Subcutaneous adipose tissue (tissue), 4 donors: ENCODE measurements around the gene CEP295NL. TPM values are rescaled to one million over a fixed set of nuclear protein-coding genes. Genes with fewer than 3 reads are reported as not detected.

Source experiments
- total RNA-seq, 4 donors: library from RNA; depleted of rRNA; stranded (reverse); fragments of >200 nt; gene quantifications; one replicate each; pipeline ENCODE4 v1.1.0, GENCODE V29; 2016
- TF ChIP-seq, protein P1 (sequence below): fragments of 450-650 bp; IDR thresholded peaks from one replicate; pipeline ENCODE4 v1.5.1; 2016; ENCODE audit warnings: low read depth, mild to moderate bottlenecking, control low read depth, antibody characterized with exemption, moderate library complexity

The CEP295NL gene
- total RNA-seq, 4 donors from 2014 or later: 5.4 to 7.3 (median 6.4) TPM

DNA sequence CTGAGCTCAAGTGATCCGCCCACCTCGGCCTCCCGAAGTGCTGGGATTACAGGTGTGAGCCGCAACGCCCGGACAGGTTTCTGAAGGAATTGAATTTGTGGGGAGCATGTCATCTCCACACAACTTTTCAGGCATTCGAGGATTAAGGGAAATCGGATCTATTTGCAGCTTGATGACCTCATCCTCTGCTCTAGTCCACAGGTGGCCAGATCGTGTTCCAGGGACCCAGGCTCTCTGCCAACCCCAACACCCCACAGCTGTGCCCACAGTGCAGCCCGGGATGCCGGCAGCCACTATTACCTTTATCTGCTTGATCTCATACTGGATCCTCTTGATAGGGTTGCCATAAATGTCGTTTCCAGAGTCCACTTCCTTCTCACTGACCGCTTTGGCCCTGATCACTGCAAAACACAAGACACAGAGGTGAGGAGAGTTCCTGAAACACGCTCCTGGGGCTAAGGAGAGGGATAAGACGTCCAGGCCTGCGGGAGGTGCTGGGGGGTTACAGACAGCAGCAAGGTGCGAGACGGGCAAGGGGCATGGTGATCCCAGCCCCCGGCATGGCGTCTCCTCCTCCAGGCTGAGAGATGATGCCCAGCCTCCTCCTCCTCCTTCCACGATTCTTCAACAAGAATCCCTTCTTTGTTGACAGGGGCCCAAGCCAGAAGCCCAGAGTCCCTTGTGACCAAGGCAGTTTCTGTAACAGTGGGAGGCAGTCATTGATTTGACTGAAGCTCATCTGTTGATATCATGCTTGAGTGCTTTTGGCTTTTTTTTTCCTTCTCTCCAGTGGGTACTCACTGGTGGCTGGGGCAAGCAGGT is 29.3 kb downstream of the CEP295NL start:
- TF ChIP-seq, protein P1, sequence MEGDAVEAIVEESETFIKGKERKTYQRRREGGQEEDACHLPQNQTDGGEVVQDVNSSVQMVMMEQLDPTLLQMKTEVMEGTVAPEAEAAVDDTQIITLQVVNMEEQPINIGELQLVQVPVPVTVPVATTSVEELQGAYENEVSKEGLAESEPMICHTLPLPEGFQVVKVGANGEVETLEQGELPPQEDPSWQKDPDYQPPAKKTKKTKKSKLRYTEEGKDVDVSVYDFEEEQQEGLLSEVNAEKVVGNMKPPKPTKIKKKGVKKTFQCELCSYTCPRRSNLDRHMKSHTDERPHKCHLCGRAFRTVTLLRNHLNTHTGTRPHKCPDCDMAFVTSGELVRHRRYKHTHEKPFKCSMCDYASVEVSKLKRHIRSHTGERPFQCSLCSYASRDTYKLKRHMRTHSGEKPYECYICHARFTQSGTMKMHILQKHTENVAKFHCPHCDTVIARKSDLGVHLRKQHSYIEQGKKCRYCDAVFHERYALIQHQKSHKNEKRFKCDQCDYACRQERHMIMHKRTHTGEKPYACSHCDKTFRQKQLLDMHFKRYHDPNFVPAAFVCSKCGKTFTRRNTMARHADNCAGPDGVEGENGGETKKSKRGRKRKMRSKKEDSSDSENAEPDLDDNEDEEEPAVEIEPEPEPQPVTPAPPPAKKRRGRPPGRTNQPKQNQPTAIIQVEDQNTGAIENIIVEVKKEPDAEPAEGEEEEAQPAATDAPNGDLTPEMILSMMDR: no peak

DNA sequence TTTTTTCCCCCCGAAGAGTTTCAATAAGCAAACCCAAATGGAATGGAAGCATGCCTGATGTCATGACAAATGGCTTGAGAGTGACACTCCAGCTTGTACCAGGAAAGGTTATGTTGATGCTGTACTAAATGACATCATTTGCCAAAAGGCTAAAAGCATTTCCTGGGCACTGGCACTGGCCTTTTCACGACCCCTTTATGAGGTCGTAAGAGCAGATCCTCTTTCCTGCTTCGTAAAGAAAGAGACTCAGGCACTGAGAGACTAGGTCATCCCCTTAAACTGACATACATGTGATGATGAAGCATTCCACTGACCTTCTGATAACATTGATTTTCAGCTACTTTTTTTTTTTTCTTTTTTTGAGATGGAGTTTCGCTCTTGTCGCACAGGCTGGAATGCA is 30.5 kb downstream of the CEP295NL start:
- TF ChIP-seq, protein P1: no peak

- TF ChIP-seq, protein P1: no peak
Measured at GRCh38 chr17:78870621-78871020, 32.4 kb downstream of the CEP295NL start.

DNA sequence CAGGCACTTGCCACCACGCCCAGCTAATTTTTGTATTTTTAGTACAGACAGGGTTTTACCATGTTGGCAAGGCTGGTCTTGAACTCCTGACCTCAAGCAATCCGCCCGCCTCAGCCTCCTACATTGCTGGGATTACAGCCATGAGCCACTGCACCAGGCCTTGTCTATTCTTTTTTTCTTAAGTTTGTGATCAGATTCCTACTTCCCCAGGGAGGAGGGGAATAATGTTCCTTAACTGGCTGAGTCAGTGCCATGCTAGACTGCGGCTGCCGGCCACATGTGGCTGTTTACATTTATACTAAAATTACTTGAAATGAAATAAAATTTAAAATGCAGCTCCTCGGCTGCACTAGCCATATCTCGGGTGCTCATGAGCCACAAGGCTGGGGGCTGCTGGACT is 34.6 kb downstream of the CEP295NL start:
- TF ChIP-seq, protein P1: no peak

- TF ChIP-seq, protein P1: no peak
Measured at GRCh38 chr17:78865682-78866390, 37.2 kb downstream of the CEP295NL start.

GRCh38 chr17:78864117-78864516 is 38.9 kb downstream of the CEP295NL start:
- TF ChIP-seq, protein P1: no peak
